HCT116 (cell line): Measurements from ENCODE around the gene ADM2. TPM values are rescaled to one million over a fixed set of nuclear protein-coding genes. Genes with fewer than 3 reads are reported as not detected.

ENCODE experiments used
- ATAC-seq: fragments of 200-7000 bp; cut with Tn5 transposase; 2 replicates; pipeline ENCODE4 v1.9.1; 2020; ENCODE audit warnings: mild to moderate bottlenecking, moderate library complexity
- BruUV-seq: library from RNA; stranded (reverse); fragments of 400-500 nt; replicated peaks from 2 replicates; lab custom pipeline; 2021; lab: Mats Ljungman, UMichigan
- CTCF ChIA-PET: fragments of 300-600 bp; sonication (Branson Sonifier 250); formaldehyde crosslinking; loops from one replicate; lab custom pipeline; 2021; ENCODE audit warnings: antibody characterized with exemption; lab: Charles Lee
- POLR2A ChIA-PET: fragments of 300-600, 350-600 bp; sonication (Branson Sonifier 250); formaldehyde crosslinking; loops from one replicate; lab custom pipeline; 2021; ENCODE audit warnings: antibody characterized with exemption; lab: Charles Lee
- RAD21 ChIA-PET, 2 experiments: fragments of 300-600 bp; sonication (Branson Sonifier 250); formaldehyde crosslinking; loops; one replicate each; lab custom pipeline; 2023; ENCODE audit warnings: low total read pairs in 2 of 2; ENCODE audit not compliant: uncharacterized antibody in 2 of 2, unreplicated experiment in 2 of 2, low non-redundant PET in 1 of 2; lab: Charles Lee
- DNase-seq: peaks from one replicate; pipeline ENCODE4 v3.0.0-alpha.2; 2010; ENCODE audit warnings: low read depth, low spot score
- H2AFZ ChIP-seq: fragments of 200-600 bp; shearing (Covaris generic), sonication (generic); 2 replicates; pipeline ENCODE4 v1.6.1; 2017; ENCODE audit warnings: low read depth, mixed run types, mixed read lengths, antibody characterized with exemption, low read length; ENCODE audit not compliant: poor library complexity, severe bottlenecking
- H3K27ac ChIP-seq: 2 replicates; pipeline ENCODE4 v1.5.1; 2012; ENCODE audit warnings: low read depth, low read length
- H3K27me3 ChIP-seq: fragments of 200-600 bp; sonication (generic); 2 replicates; pipeline ENCODE4 v1.6.1; 2016; ENCODE audit warnings: mixed run types, low read length, mixed read lengths; ENCODE audit not compliant: insufficient read depth
- H3K36me3 ChIP-seq, 2 experiments: fragments of 200-500 bp in 1 of 2; fragments of 200-600 bp in 1 of 2; sonication (Bioruptor generic) in 1 of 2; sonication (generic) in 1 of 2; 2 replicates each; pipeline versions ENCODE4 v1.5.1 to v1.6.1; 2014 to 2016; ENCODE audit warnings: low read length in 2 of 2, inconsistent platforms in 1 of 2, mixed read lengths in 1 of 2, mixed run types in 1 of 2; ENCODE audit not compliant: insufficient read depth in 2 of 2, control insufficient read depth in 1 of 2
- H3K4me1 ChIP-seq, 2 experiments: fragments of 200-600 bp in 1 of 2; sonication (generic) in 1 of 2; 2 replicates each; pipeline versions ENCODE4 v1.5.1 to v1.6.1; 2012 to 2017; ENCODE audit warnings: low read length in 2 of 2, inconsistent platforms in 1 of 2, mild to moderate bottlenecking in 1 of 2, mixed read lengths in 1 of 2, mixed run types in 1 of 2, moderate library complexity in 1 of 2; ENCODE audit not compliant: insufficient read depth in 2 of 2, control insufficient read depth in 1 of 2
- H3K4me2 ChIP-seq: fragments of 200-600 bp; sonication (generic); 2 replicates; pipeline ENCODE4 v1.6.1; 2017; ENCODE audit warnings: mixed run types, low read length, mixed read lengths
- H3K4me3 ChIP-seq, 2 experiments: fragments of 200-600 bp in 1 of 2; sonication (generic) in 1 of 2; replicated peaks in 1 of 2; 2 replicates each; pipeline ENCODE4 v1.5.1; 2011 to 2016; ENCODE audit warnings: low read length in 2 of 2, control low read depth in 1 of 2, low read depth in 1 of 2, mild to moderate bottlenecking in 1 of 2, mixed read lengths in 1 of 2, mixed run types in 1 of 2
- H3K79me2 ChIP-seq: fragments of 200-600 bp; sonication (generic); 2 replicates; pipeline ENCODE4 v1.6.1; 2017; ENCODE audit warnings: mild to moderate bottlenecking, mixed run types, low read length, moderate library complexity, mixed read lengths; ENCODE audit not compliant: insufficient read depth
- H3K9ac ChIP-seq: fragments of 200-600 bp; sonication (generic); 2 replicates; pipeline ENCODE4 v1.6.1; 2016; ENCODE audit warnings: low read length, mixed read lengths
- H3K9me2 ChIP-seq: fragments of 200-600 bp; sonication (generic), shearing (Covaris generic); 2 replicates; pipeline ENCODE4 v1.6.1; 2017; ENCODE audit warnings: mixed run types, mild to moderate bottlenecking, moderate library complexity; ENCODE audit not compliant: insufficient read depth
- H3K9me3 ChIP-seq, 2 experiments: fragments of 200-500 bp in 1 of 2; fragments of 200-600 bp in 1 of 2; sonication (Bioruptor generic) in 1 of 2; sonication (generic) in 1 of 2; 2 replicates each; pipeline ENCODE4 v1.6.1; 2014 to 2017; ENCODE audit warnings: low read length in 2 of 2, mixed read lengths in 2 of 2, inconsistent platforms in 1 of 2, low read depth in 1 of 2, mild to moderate bottlenecking in 1 of 2, mixed run types in 1 of 2, moderate library complexity in 1 of 2; ENCODE audit not compliant: control insufficient read depth in 1 of 2, insufficient read depth in 1 of 2
- H4K20me1 ChIP-seq: fragments of 200-600 bp; sonication (generic), shearing (Covaris generic); 2 replicates; pipeline ENCODE4 v1.6.1; 2017; ENCODE audit warnings: mixed run types, mild to moderate bottlenecking, moderate library complexity; ENCODE audit not compliant: insufficient read depth
- ATF3 ChIP-seq: IDR thresholded peaks from 2 replicates; pipeline ENCODE4 v1.6.1; 2012
- CBX3 ChIP-seq: IDR thresholded peaks from 2 replicates; pipeline ENCODE4 v1.6.1; 2012; ENCODE audit warnings: low read depth
- CEBPB ChIP-seq: IDR thresholded peaks from 2 replicates; pipeline ENCODE4 v1.6.1; 2012; ENCODE audit warnings: low read depth
- CTCF ChIP-seq, 3 experiments: fragments of 200-600 bp in 1 of 3; sonication (generic) in 1 of 3; IDR thresholded peaks in 2 of 3; conservative IDR thresholded peaks in 1 of 3; 2 replicates each; pipeline ENCODE4 v1.5.1; 2012 to 2017; ENCODE audit warnings: low read depth in 2 of 3, low read length in 2 of 3, antibody characterized with exemption in 1 of 3, borderline replicate concordance in 1 of 3, control low read depth in 1 of 3, mild to moderate bottlenecking in 1 of 3, mixed read lengths in 1 of 3, mixed run types in 1 of 3, moderate library complexity in 1 of 3; ENCODE audit not compliant: insufficient read depth in 1 of 3
- EGR1 ChIP-seq: IDR thresholded peaks from 2 replicates; pipeline ENCODE4 v1.6.1; 2012; ENCODE audit warnings: low read depth
- FOSL1 ChIP-seq: IDR thresholded peaks from 2 replicates; pipeline ENCODE4 v1.6.1; 2012; ENCODE audit warnings: low read depth
- RAD21 ChIP-seq: IDR thresholded peaks from 2 replicates; pipeline ENCODE4 v1.6.1; 2012; ENCODE audit warnings: low read depth, mild to moderate bottlenecking
- SP1 ChIP-seq: IDR thresholded peaks from 2 replicates; pipeline ENCODE4 v1.6.1; 2012; ENCODE audit warnings: low read depth
- YY1 ChIP-seq: IDR thresholded peaks from 2 replicates; pipeline ENCODE4 v1.6.1; 2011; ENCODE audit warnings: low read length, low read depth, moderate library complexity, mild to moderate bottlenecking; ENCODE audit not compliant: insufficient replicate concordance; ENCODE audit errors: extremely low read depth
- intact Hi-C: fragments of 100-400 bp; cut with micrococcal nuclease; formaldehyde crosslinking; loops from 2 replicates; pipeline ENCODE4 v1.10.0; 2022
- total RNA-seq: library from RNA; stranded (reverse); gene quantifications from one replicate; pipeline ENCODE4 v1.2.1, GENCODE V29; 2021; ENCODE audit not compliant: unreplicated experiment

ADM2 gene
- total RNA-seq, 1 experiment from 2014 or later = 12.8 TPM

GRCh38 chr22:50498322-50498890 lies 17.1 kb downstream of the ADM2 start:
- Histone ChIP-seq H3K4me2 (peak overlapping the region; percentile 59), H3K27me3 (no peaks in the 10 kb centered on the region), H4K20me1 (no peaks in the 10 kb centered on the region), H3K27ac (no peak overlapping the region), H3K9me3 (no peaks in the 10 kb centered on the region), H3K4me3 (peak overlapping the region in 1 of 2 experiments; percentile 9; a peak in 1 of 4 replicates), H2AFZ (no peak overlapping the region), H3K4me1 (peaks cover 4 to 8% of the 10 kb centered on the region in 2 experiments; a peak in 3 of 4 replicates), H3K9ac (no peak overlapping the region), H3K36me3 (no peaks in the 10 kb centered on the region), H3K79me2 (no peaks in the 10 kb centered on the region), H3K9me2 (no peaks in the 10 kb centered on the region)
- CTCF ChIA-PET = interaction anchor here (0.8 to 2.5 kb wide), 10 partner anchors 9 to 257 kb away, joined by 3 to 10 read pairs (median 4); partner anchors contain the start of genes LMF2, NCAPH2 and SCO2
- POLR2A ChIA-PET = no interaction called here
- no TSS peak for BruUV-seq
- intact Hi-C loops = loop anchor here (5.0 kb wide), 1 partner anchor 246 kb away; the partner anchor contains the start of gene HDAC10
- peak; percentile 44 for DNase-seq
- TF ChIP-seq CEBPB (no peak), RAD21 (peak; percentile 82), YY1 (no peak), EGR1 (no peak), CTCF (IDR thresholded peaks at IDR 0.05 in 2 of 3, conservative IDR thresholded peaks at IDR 0.05 in 1 of 3; ENCODE audit: borderline replicate concordance in 1 of 3, insufficient read depth in 1 of 3, low read depth in 2 of 3, low read length in 2 of 3) (peak; percentile 68 to 77 (median 76)), ATF3 (no peak), CBX3 (no peak), FOSL1 (no peak), SP1 (no peak)
- RAD21 ChIA-PET = no interaction called here
- peak; percentile 91 for ATAC-seq
